Renal pelvis (tissue), 4 donors: ENCODE measurements around the gene AQP12A. TPM values are rescaled to one million over a fixed set of nuclear protein-coding genes. Genes with fewer than 3 reads are reported as not detected.
"Not testable (repeated sequence)": the region's sequence is repeated elsewhere in the genome, so short reads cannot be mapped to it uniquely, and the experiment has no call there.

Source experiments
- DNase-seq: peaks from one replicate; pipeline ENCODE4 v3.0.0-alpha.2; 2013
- polyA plus RNA-seq, 3 donors: library from polyadenylated mRNA; unstranded; fragments of 120-200 nt; gene quantifications; one replicate each; pipeline ENCODE4 v1.2.1, GENCODE V29; 2013; ENCODE audit not compliant: insufficient read length in 3 of 3

The AQP12A gene
- polyA plus RNA-seq, 3 donors: 0.30 to 0.92 (median 0.33) TPM

DNA sequence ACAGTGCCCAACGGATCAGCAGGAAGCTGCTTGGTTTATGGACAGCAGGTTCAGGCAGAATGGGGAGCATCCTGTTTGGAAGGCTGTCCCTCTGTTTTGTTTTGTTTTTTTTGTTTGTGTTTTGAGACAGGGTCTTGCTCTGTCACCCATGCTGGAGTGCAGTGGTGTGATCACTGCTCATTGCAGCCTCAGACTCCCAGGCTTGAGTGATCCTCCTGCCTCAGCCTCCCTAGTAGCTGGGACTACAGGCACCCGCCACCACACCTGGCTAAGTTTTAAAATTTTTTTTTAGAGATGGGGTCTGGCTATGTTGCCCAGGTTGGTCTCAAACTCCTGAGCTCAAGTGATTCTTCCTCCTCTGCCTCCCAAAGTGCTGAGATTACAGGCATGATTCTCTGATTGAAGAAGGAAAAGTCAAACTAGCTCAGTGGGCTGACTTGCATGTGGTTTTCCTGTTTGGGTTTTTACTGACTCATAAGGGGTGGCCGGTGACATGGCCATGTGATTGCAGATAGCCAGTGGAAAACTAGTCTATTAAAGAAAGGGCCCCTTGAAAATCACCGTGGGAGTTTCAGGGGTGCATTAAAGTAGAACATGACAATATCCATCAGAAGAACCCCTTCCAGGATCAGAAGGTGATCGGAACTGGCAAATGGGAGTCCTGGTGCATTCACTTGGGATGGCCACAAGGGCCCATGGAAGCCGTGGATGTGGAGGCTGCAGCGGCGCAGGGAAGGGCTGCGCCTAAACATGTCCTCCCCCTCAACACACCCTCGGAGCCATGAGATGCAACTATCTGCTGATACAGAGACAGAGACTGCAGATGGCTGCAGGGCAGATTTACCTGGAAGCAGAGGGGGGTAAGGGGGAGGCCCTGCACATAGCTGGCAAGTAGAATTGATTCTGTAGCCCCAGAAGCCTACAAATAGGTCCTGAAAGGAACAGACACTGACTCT is 35.5 kb upstream of the AQP12A start:
- no peak for DNase-seq

DNA sequence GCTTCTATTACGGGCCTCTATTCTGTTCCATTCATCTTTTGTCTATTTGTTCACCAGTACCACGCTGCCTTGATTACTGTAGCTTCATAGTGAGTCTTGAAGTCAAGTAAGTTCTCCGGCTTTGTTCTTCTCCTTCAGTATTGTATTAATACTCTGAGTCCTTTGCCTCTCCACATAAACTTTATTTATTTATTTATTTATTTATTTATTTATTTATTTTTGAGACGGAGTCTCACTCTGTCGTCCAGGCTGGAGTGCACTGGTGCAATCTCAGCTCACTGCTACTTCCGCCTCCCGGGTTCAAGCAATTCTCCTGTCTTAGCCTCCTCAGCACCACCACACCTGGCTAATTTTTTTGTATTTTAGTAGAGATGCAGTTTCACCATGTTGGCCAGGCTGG is 31.8 kb upstream of the AQP12A start:
- DNase-seq: not testable (repeated sequence)

DNA sequence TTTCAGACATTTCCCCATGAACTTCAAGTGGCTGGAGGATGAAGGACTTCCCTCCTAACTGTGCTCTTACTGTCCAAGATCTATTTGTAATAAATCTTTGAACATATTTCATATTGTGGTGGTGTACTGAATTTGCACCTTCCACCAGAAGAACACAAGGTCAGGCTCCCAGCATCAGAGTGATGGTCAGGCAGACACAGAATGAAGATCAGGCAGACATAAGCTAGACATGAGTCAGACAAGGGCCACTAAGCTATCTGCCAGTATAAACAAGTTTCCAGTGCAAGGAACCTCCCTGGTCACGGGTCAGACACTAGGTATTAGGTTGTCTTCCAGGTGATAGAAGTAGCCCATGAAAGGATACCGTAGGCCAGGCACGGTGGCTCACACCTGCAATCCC is 29.0 kb upstream of the AQP12A start:
- DNase-seq: no peak

DNA sequence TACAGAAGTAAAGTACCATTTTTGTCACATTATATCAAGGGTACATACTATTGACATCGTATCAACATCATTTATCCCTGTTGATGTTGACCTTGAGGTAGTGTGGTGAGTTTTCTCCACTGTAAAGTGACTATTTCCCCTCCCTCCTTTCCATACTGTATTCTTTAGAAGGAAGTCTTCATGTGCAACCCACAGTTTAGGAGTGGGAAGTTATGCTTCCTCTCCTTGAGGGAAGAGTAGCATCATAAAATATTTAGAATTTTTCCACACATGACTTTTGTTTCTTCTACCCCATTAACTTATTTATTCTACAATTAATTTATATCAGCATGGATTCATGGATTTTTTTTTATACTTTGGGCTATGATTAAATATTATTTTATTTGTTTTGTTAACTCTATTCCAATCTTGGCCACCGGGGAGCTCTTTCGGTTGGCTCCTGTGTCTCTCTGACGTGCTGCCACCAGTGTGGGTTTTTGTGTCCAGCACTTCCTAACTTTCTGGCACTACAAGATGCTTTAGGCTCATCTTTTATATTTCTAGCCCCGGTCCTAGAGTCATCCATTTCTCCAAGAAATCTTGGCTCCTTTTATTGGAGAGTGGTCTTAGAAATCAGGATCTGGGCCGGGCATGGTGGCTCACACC is 28.0 kb upstream of the AQP12A start:
- no peak for DNase-seq

DNA sequence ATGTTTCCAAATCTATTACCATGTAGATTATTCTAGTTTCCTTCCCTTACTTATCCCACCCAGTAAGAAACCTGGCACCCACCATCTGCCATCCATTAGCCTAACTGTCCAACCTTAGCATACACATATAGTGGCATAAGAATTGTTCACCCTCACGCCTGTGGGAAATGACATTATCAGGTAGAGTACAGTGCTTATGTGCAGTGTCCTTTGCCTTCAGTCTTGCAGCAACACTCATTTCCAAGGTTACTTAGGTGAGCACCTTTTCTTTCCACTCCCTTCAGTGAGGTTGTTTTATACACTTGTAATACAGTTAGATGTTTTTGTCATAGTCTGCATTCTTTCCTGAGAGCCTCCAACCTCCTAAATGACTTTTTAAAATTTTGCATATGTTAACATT is 27.0 kb upstream of the AQP12A start:
- DNase-seq: no peak

DNA sequence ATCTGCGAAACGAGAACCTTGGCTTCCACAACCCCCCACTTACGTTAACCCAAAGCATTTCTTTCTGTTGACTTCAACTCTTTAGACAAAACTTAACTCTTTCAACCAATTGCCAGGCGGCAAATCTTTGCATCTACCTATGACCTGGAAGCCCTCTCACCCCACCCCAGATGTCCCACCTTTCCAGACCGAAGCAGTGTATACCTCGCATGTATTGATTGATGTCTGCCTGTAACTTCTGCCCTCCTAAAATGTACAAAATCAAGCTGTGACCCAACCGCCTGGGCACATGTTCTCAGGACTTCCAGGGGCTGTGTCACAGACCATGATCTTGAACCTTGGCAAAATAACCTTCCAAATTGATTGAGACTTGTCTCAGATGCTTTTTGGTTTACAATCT is 21.3 kb upstream of the AQP12A start:
- DNase-seq: no peak

DNA sequence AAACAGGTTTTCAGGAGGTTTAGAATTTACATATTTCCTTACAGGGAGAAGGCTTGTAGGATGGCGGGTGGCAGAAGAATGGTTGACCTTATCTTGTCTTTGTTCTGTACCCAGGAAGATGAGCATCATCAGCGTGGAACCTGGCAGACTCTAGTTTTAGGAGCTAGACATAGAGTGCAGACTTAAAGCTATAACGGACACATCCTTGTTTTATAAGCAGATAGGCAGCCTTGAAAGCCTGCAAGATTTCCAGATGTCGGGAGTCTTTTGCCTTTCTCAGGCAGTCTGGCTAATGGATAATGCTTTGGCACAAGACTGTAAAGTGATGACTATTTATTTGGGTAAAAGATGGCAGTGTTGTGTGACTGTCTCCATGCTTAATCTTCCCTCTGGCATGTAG is 20.7 kb upstream of the AQP12A start:
- DNase-seq: no peak

DNA sequence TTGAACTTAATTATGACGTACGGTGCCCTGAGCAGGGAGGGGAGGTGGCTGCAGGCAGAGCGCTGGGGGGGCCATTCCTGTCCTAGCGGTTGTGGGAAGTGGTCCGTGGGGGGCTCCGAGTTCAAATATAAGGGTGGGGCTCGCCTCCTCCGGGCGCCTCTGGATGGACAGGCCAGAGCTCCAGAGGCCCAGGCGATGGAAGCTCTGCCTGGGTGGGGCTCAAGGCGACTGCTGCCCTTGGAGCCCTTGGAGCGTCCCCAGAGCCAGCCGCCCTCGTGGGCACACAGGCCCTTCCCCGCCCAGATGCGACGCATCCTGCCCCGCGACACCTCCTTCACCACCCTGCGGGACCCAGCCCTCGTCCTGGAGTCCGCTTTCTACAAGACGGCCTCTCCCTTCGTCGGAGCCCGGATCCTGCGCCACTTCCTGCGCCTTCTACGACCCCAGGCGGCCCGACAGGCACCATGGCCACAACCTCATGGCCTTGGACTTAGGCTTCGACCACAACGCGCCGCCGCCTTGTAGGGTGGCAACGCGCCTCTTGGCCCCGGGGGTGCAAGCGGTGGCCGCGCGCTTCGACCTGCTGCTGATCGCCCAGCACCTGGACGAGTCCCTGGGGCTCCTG is 19.5 kb upstream of the AQP12A start:
- DNase-seq: no peak

DNA sequence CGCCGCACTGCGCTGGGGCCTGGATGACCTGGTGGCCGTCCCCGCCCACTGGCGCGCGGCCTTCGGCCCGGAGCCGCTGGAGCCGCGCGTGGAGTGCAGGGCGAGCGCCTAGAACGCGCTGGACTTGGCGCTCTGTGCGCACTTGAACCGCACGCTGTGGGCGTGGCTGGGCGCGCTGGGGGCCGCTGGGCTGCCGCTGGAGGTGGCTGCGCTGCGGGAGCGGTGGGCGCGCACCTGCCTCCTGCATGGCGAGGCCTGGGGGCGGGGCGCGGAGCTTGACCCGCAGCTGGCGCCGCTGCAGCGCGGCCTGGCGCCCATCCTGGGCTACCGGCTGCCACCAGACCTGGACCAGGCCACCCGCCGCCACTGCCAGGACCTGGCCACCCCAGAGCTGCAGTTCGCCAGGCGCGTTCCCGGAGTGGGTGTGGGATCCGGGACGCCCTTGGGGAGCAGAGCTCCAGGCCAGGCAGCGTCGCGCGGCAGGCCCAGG is 18.9 kb upstream of the AQP12A start:
- DNase-seq: no peak

DNA sequence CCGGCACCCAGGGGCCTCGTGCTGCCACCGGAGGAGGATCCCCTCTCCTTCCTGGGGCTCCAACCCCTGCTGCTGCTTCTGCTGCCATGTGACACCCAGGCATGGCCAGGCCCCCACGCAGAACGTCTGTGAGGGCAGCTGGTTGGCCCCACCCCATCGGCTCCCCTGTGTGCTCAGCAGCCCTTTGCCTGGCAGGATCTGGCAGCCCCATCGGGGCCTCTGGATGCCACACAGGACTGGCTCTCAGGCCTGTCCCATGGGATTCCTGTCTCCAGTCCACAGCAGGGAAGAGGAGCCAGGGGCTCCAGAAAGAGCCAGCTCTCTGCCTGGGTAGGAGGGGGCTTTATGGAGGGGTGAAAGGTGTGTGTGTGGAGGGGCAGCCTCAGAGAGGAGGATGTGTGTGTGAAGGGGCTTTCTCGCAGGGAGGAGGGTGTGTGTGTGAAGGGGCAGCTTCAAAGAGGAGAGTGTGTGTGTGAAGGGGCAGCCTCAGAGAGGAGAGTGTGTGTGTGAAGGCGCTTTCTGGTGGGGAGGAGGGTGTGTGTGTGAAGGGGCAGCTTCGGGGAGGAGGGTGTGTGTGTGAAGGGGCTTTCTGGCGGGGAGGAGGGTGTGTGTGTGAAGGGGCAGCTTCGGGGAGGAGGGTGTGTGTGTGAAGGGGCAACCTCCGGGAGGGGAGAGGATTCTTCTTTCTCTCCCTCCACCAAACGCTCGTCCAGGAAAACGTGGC is 17.0 kb upstream of the AQP12A start:
- DNase-seq: not testable (repeated sequence)

DNA sequence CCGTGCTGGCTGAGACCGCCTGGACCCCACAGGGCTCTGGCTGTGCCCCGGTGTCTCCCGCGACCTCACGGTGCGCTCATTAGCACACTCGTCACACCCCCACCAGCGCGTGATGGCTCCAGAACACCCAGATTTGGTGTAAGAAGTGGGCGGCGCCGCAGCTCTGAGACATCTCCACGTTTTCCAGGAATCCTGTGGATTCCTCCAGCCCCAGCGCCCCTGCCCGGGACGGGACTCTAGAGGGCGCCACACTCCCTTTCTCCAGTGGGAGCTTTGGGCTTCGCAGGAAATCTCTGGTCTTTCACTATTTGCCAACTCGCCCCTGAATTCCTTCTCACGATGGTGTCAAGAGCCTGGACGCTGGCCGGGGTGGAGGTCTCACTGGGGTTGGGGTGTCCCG is 16.3 kb upstream of the AQP12A start:
- not testable (repeated sequence) for DNase-seq

DNA sequence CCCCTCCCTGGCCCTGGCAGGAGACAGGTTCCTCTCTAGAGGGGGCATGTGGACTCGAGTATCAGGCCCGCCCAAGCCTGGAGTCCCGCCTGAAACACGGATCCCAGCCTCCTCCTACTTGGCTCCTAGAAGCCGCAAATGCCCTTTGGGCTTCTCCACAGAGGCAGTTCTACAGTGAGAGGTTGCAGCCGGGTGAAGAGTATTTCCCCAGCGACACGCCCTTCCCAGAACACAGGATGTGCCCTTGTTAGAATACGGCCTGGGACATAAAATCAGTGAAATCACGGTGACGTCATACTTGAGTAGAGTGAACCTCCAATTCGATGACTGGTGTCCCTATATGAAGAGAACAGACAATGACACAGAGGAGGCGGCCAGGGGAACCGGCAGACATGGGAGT is 13.6 kb upstream of the AQP12A start:
- not testable (repeated sequence) for DNase-seq

DNA sequence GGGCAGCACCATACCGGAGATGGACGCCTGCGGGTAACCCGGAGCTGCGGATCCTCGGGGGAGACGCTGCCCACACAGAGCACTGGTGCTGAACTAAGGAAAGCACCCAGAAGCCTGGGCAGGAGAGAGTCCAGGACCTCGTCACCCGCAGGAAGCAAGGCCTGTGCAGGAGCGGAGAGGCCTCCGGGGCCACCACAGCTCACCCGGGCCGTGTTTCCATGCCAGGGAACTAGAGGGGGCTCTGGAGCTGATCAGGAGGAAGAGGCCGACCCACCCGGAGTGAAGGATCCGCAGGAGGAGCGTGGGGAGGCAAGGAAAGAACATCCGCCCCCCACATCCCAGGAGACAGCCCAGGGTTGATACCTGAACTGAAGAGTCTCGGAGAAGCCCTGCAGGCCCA is 12.8 kb upstream of the AQP12A start:
- not testable (repeated sequence) for DNase-seq

DNA sequence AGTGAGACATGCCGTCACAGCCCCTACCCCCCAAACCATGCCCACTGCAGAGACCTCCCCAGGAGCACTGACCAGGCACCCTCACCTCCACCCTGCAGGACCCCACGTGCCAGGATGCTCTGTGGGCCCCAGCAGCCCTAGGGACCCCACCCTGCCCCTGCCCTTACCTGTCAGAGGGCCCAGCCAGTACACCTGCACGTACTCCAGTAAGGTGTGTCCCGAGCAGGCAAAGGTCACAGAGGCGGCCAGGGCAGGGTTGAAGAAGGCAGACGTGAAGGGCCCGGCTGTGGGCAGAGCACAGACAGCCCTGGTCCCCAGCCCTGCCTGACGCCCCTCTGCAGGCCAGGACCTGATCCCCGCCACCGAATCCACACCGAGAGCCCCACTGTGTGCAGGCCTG is 11.5 kb upstream of the AQP12A start:
- DNase-seq: not testable (repeated sequence)

DNA sequence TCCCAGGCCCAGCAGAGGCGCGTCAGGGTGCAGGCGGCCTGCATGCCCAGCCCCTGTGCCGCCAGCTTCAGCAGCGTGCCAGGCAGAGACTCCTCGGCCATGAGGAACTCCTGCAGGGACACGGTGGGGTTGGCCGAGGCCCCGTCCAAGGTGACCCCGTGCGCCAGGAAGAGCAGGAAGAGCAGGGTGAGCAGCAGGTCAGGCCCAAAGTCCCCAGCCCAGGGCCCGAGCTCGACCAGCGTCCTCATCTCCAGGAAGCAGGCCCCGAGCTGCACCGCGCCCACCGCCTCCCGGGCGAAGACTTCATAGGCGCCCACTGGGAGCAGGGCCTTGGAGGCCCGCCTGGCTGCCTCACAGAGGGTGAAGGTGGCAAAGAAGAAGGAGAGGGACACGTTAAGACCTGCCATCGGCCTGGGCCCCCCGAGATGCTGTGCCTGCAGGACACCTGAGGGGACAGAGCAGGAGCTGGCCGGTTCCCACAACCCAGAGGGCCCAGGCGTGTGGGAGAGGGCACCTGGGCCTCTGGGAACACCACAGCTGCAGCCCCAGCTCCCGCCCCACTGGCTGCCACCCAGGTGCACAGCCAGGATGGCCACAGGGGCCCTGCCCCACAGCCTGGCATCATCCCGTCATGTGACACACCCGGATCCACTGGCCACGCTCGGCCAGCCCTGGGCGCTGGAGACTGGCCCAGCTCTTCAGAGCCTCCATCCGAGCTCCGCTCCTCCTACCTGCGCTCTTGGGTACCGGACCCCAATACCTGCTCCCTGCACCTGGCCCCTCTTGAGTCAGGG is 9.0 kb upstream of the AQP12A start, which contains the start of gene AQP12B:
TSS of gene AQP12B (minus strand) at position 455 of the 794 bp plus-strand sequence. CDS start at position 407, 48 bp downstream.
- not testable (repeated sequence) for DNase-seq

DNA sequence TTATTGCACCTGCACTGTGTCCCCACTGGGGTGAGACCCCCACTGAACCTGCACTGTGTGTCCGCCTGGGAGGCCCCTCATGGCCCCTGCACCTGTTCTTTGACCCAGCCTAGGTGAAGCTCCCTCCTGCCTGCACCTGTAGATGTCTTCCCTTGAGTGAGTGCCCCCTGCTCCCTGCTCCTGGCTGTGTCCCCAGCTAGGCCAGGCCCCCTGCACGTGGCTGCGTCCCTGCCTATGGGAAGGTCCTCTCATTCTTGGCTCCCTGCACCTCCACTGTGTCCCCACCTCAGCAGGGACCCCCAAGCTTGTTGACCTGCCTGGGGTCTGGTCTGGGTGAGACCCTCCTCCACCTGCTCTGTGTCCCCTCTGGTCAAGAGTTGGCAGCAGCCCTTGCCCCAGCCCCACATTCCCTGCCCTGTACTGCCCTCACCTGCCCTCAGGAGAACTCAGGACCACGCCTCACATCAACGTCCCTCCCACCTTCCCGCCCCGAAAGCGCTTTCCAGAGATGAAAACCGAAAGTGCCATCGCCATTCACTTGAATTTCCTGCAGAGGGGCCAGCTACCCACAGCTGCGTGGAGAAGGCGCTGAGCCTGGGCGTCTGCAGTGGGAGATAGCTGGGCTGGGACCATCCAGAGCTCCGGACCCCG is 8.2 kb upstream of the AQP12A start:
- not testable (repeated sequence) for DNase-seq

DNA sequence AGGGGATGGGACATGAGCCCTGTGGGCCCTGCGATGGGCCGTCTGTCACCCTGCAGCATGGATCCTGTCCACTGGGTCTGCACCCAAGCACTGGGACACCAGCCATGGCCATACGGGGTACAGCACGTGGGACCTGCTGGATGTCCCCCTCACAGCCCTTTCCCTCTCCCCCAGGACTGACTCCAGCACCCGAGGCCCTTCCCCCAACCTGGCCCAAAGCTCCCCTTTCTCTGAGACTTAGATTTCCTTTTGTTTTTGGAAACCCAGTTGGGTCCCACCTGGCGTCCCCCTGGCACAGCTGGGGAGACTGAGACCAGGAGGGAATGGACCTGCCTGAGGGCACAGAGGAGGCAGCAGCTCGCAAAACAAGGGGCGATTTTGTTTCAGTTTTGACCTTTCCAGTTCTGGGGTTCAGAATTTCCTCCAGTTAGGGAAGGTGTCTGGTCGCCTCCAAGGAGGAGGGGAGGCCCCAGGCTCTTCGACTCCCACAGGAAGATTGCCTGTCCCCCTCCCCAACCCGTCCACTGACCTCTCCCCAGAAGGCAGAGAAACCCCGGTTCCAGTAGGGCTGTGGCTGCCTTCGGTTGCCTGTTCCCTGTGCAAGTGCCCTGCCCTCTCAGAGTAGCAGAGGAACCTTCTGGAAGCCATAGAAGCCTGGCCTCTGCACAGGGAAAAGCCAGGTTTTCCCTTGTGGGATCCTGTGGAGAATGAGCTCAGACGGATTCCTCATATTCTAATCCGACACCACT is 7.5 kb upstream of the AQP12A start:
- not testable (repeated sequence) for DNase-seq

DNA sequence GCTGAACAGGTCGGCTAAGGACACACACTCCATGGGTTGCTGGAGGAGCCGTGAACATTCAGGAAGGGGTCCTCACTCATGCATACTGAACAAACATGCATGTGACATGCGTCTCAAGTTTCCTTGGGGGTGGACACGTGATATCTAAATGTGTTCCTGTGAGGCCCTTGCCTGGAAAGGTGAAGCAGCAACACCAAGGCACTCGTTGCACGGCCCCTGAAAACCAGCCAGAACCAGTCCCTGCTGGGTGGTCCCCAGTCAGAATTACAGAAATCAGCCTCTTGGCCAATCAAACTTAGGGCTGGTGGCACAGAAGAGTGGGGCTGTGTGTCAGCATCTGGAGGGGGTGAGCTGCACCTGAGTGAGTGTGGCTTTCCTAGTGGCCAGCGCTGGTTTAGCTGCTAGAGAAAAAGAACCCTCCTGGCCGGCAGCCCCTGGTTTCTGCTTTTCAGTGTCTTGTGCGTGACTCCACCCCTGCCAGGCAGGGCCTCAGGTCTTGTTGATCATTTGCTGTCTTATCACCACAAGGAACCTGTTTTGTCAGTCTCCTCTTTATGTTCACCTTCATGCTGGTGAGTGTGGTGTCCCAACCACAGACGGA is 5.8 kb upstream of the AQP12A start:
- peak; percentile 87 for DNase-seq

DNA sequence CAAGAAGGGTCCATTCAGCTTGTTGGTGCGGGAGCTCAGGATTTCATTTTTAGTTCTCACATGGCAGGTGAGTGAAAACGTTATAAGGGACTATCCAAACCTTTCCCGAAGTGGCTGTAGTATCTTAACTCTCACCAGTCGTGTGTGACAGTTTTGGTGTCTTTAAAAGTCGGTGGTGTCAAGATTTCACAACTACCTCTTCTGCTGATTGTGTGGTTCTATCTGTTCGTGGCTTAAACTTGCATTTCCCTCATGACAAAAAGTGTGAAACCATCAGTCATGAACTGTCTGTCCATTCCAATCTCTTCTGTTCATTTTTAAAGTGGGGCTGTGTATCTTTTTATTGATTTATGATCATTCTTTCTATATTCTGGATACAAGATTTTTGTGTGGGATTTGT is 5.2 kb upstream of the AQP12A start:
- DNase-seq: no peak
